ENCODE measurements around the gene MYEF2.

MYEF2 gene

GRCh38 chr15:48089702-48090101 lies 88.4 kb downstream of the MYEF2 start:
- POLR2A ChIA-PET = no interaction called here

GRCh38 chr15:48087844-48088243 lies 90.3 kb downstream of the MYEF2 start:
- ChIA-PET CTCF (no interaction called here), POLR2A (no interaction called here)
- TF ChIP-seq FOXK2 (IDR thresholded peaks at IDR 0.05) (no peak), HDGF (IDR thresholded peaks at IDR 0.05; ENCODE audit: borderline replicate concordance) (no peak), SUZ12 (IDR thresholded peaks at IDR 0.05) (no peak), CTBP1 (IDR thresholded peaks at IDR 0.05; ENCODE audit: borderline replicate concordance) (no peak), ARNT (IDR thresholded peaks at IDR 0.05) (no peak), TARDBP (IDR thresholded peaks at IDR 0.05) (no peak), FOXM1 (IDR thresholded peaks at IDR 0.05; ENCODE audit: borderline replicate concordance) (no peak)
- TF ChIP-seq, protein P1, sequence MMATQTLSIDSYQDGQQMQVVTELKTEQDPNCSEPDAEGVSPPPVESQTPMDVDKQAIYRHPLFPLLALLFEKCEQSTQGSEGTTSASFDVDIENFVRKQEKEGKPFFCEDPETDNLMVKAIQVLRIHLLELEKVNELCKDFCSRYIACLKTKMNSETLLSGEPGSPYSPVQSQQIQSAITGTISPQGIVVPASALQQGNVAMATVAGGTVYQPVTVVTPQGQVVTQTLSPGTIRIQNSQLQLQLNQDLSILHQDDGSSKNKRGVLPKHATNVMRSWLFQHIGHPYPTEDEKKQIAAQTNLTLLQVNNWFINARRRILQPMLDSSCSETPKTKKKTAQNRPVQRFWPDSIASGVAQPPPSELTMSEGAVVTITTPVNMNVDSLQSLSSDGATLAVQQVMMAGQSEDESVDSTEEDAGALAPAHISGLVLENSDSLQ (IDR thresholded peaks at IDR 0.05) = no peak
- no peak for DNase-seq (ENCODE audit: extremely low spot score)

More at GRCh38 chr15:48089702-48090101, 88.4 kb downstream of the MYEF2 start:
- CTCF ChIA-PET = interaction anchor here (1.5 kb wide), 1 partner anchor 101 kb away, joined by 5 read pairs; no protein-coding TSS in a partner anchor
- no peak for TF ChIP-seq ARNT (IDR thresholded peaks at IDR 0.05)
- no peak for TF ChIP-seq FOXA1 (IDR thresholded peaks at IDR 0.05)
- TF ChIP-seq FOXK2 (IDR thresholded peaks at IDR 0.05) = no peak
- TF ChIP-seq TARDBP (IDR thresholded peaks at IDR 0.05) = no peak
- no peak for TF ChIP-seq SUZ12 (IDR thresholded peaks at IDR 0.05)
- TF ChIP-seq SP1 (IDR thresholded peaks at IDR 0.05) = no peak
- TF ChIP-seq BHLHE40 (IDR thresholded peaks at IDR 0.05; ENCODE audit: borderline replicate concordance) = no peak
- TF ChIP-seq CTBP1 (IDR thresholded peaks at IDR 0.05; ENCODE audit: borderline replicate concordance) = no peak
- TF ChIP-seq ELF4 (IDR thresholded peaks at IDR 0.05) = no peak
- no peak for DNase-seq (ENCODE audit: extremely low spot score)

DNA sequence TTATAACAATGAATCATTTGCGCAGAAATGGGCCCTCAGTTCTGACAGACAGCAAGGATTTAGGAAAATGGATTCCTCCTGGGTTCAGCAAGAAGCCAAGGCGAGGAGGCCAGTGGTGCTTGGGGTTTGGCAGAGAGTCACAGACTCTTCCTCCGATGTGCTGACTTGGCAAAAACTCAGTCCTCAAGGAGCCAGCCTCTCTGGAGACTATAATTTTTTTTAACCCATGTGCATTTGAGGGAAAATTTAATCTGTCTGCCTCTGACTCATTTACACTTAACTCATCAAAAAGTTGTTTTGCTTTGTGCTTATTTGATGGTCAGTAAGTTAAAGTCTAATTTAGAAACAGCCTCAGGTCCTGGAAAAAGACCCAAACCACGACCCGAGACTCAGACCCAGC lies 91.5 kb downstream of the MYEF2 start:
- ChIA-PET POLR2A (no interaction called here), CTCF (no interaction called here)
- TF ChIP-seq, protein P1 (IDR thresholded peaks at IDR 0.05) = no peak
- TF ChIP-seq LEF1 (IDR thresholded peaks at IDR 0.05; ENCODE audit: borderline replicate concordance) (no peak), CTBP1 (IDR thresholded peaks at IDR 0.05; ENCODE audit: borderline replicate concordance) (no peak), ELF4 (IDR thresholded peaks at IDR 0.05) (no peak)
- no peak for DNase-seq (ENCODE audit: extremely low spot score)

- CTCF ChIA-PET = interaction anchor here (1.2 to 1.5 kb wide), 2 partner anchors 10 to 365 kb away, joined by 3 to 8 read pairs; no protein-coding TSS in a partner anchor
- TF ChIP-seq SP1 (IDR thresholded peaks at IDR 0.05) (no peak), ARNT (IDR thresholded peaks at IDR 0.05) (no peak), BHLHE40 (IDR thresholded peaks at IDR 0.05; ENCODE audit: borderline replicate concordance) (no peak), FOXK2 (IDR thresholded peaks at IDR 0.05) (no peak), ELF4 (IDR thresholded peaks at IDR 0.05) (no peak), CTBP1 (IDR thresholded peaks at IDR 0.05; ENCODE audit: borderline replicate concordance) (no peak), HDGF (IDR thresholded peaks at IDR 0.05; ENCODE audit: borderline replicate concordance) (no peak), NFRKB (IDR thresholded peaks at IDR 0.05) (no peak), FOXM1 (IDR thresholded peaks at IDR 0.05; ENCODE audit: borderline replicate concordance) (no peak), L3MBTL2 (conservative IDR thresholded peaks at IDR 0.05) (no peak), SUZ12 (IDR thresholded peaks at IDR 0.05) (no peak), LEF1 (IDR thresholded peaks at IDR 0.05; ENCODE audit: borderline replicate concordance) (no peak), TARDBP (IDR thresholded peaks at IDR 0.05) (no peak)
- TF ChIP-seq, protein P1 (IDR thresholded peaks at IDR 0.05) = no peak
Measured at GRCh38 chr15:48086133-48086532, 92.0 kb downstream of the MYEF2 start.

DNA sequence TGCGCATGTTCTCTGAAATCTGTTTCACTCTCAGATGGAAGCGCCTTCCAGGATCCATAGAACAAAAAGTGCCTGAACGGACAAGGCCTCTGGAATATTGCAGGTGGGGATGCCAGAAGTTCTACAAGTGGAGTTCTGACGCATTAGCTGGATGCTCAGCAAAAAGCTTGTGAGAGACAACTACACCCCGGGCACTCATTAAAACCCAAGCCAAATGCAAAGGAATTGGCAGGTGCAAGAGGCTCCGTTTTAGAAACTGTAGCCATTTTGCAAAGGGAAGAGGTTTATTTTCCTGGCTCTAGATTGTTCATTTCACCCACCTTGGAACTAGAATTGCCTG lies 92.5 kb downstream of the MYEF2 start:
- DNase-seq (ENCODE audit: extremely low spot score) = no peak
- POLR2A ChIA-PET = no interaction called here
- no peak for TF ChIP-seq LEF1 (IDR thresholded peaks at IDR 0.05; ENCODE audit: borderline replicate concordance)
- TF ChIP-seq SUZ12 (IDR thresholded peaks at IDR 0.05) = no peak
- TF ChIP-seq, protein P1 (IDR thresholded peaks at IDR 0.05) = no peak
- TF ChIP-seq CTBP1 (IDR thresholded peaks at IDR 0.05; ENCODE audit: borderline replicate concordance) = no peak
- no peak for TF ChIP-seq L3MBTL2 (conservative IDR thresholded peaks at IDR 0.05)
- no peak for TF ChIP-seq ARNT (IDR thresholded peaks at IDR 0.05)
- TF ChIP-seq FOXA1 (IDR thresholded peaks at IDR 0.05) = no peak
- TF ChIP-seq HDGF (IDR thresholded peaks at IDR 0.05; ENCODE audit: borderline replicate concordance) = no peak
- no peak for TF ChIP-seq TARDBP (IDR thresholded peaks at IDR 0.05)
- TF ChIP-seq BHLHE40 (IDR thresholded peaks at IDR 0.05; ENCODE audit: borderline replicate concordance) = no peak
- no peak for TF ChIP-seq ZNF384 (IDR thresholded peaks at IDR 0.05)
- no peak for TF ChIP-seq NFRKB (IDR thresholded peaks at IDR 0.05)
- no peak for TF ChIP-seq ELF4 (IDR thresholded peaks at IDR 0.05)
- TF ChIP-seq FOXK2 (IDR thresholded peaks at IDR 0.05) = no peak
- TF ChIP-seq SP1 (IDR thresholded peaks at IDR 0.05) = no peak
- no peak for TF ChIP-seq FOXM1 (IDR thresholded peaks at IDR 0.05; ENCODE audit: borderline replicate concordance)
- CTCF ChIA-PET = interaction anchor here (0.6 to 1.6 kb wide), 8 partner anchors 11 to 889 kb away, joined by 3 to 10 read pairs (median 4); no protein-coding TSS in a partner anchor

More at GRCh38 chr15:48086133-48086532, 92.0 kb downstream of the MYEF2 start:
- DNase-seq (ENCODE audit: extremely low spot score) = no peak
- POLR2A ChIA-PET = no interaction called here
